PC-3 (cell line): Measurements from ENCODE around the gene FHAD1.

Experiments
- CTCF ChIP-seq: fragments of 300-600 bp; sonication (generic); conservative IDR thresholded peaks from 2 replicates; pipeline ENCODE4 v1.5.1; 2017; ENCODE audit warnings: antibody characterized with exemption, low read depth, mild to moderate bottlenecking, low read length
- EZH2 ChIP-seq: fragments of 300-600 bp; sonication (generic); IDR thresholded peaks from one replicate; pipeline ENCODE4 v1.6.1; 2017; ENCODE audit warnings: antibody characterized with exemption, mild to moderate bottlenecking, low read length; ENCODE audit not compliant: unreplicated experiment
- EZH2phosphoT487 ChIP-seq: fragments of 300-600 bp; sonication (generic); IDR thresholded peaks from 2 replicates; pipeline ENCODE4 v1.6.1; 2018; ENCODE audit warnings: mild to moderate bottlenecking, antibody characterized with exemption, low read length, borderline replicate concordance

GRCh38 chr1:15322648-15323350, 75.8 kb downstream of the FHAD1 start:
- no peak for TF ChIP-seq CTCF
- no peak for TF ChIP-seq EZH2
- TF ChIP-seq EZH2phosphoT487, result no peak
